ENCODE results near the gene GDPD5.

- TF ChIP-seq, protein P1, sequence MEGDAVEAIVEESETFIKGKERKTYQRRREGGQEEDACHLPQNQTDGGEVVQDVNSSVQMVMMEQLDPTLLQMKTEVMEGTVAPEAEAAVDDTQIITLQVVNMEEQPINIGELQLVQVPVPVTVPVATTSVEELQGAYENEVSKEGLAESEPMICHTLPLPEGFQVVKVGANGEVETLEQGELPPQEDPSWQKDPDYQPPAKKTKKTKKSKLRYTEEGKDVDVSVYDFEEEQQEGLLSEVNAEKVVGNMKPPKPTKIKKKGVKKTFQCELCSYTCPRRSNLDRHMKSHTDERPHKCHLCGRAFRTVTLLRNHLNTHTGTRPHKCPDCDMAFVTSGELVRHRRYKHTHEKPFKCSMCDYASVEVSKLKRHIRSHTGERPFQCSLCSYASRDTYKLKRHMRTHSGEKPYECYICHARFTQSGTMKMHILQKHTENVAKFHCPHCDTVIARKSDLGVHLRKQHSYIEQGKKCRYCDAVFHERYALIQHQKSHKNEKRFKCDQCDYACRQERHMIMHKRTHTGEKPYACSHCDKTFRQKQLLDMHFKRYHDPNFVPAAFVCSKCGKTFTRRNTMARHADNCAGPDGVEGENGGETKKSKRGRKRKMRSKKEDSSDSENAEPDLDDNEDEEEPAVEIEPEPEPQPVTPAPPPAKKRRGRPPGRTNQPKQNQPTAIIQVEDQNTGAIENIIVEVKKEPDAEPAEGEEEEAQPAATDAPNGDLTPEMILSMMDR (IDR thresholded peaks at IDR 0.05) = no peak
- TF ChIP-seq POLR2A (IDR thresholded peaks at IDR 0.05) = no peak
These were observed 29.5 kb upstream of the GDPD5 start for GRCh38 chr11:75555079-75555811.

All from ovary (tissue), 3 donors.